GM21619 (cell line): Measurements from ENCODE around the gene TACR1.

Experiments used
- ATAC-seq: cut with Tn5 transposase; IDR thresholded peaks from one replicate; pipeline ENCODE4 v1.9.1; 2021; ENCODE audit not compliant: unreplicated experiment

The TACR1 gene

DNA sequence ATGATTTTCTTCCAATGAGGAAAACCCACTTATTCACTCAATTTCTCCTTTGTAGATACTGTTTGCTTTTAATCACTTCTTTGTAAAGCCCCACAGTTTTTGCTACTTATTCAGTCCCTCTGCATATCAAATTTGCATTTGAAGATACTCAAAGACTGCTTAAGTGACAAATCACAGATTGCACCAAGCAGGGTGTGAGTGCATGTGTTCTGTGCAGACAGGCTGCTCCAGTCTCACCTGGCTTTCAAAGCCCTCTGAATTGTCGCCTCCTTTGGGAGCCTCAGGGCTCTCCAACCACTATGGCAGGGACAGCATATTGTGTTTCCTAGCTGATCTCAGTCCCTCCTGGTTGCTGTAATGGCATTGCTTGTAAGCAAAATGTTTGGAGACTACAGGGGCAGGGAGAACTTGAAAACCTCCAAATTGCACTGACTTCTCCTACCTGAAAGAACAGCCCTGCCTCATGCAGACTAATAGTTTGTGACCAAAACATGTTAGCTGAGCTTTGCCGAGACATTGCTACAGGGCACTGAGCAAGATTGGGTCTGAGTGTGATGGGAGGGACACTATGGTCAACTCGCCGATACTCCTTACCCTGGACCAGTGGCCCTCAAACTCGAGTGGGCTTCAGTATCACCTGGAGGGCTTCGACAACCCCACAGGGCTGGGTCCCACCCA lies 144.0 kb downstream of the TACR1 start:
- no peak for ATAC-seq

DNA sequence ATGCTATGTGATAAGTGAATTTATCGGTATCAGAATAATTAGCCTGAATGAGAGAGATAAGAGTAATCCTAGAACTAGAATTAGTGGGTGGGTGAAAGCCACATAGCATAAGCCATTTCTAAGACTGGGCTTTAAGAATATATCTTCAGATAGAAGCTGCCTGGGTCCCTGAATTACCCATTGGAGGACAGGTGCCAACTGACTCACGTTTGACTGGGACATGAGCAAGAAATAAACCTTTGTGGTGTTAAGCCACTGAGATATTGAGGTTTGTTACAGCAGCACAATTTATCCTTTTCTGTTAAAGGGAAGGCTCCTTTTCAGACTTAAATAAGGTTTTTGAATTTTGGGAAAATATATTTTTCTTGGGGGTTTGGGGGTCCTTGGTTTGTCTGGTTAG lies 145.0 kb downstream of the TACR1 start:
- ATAC-seq: no peak

DNA sequence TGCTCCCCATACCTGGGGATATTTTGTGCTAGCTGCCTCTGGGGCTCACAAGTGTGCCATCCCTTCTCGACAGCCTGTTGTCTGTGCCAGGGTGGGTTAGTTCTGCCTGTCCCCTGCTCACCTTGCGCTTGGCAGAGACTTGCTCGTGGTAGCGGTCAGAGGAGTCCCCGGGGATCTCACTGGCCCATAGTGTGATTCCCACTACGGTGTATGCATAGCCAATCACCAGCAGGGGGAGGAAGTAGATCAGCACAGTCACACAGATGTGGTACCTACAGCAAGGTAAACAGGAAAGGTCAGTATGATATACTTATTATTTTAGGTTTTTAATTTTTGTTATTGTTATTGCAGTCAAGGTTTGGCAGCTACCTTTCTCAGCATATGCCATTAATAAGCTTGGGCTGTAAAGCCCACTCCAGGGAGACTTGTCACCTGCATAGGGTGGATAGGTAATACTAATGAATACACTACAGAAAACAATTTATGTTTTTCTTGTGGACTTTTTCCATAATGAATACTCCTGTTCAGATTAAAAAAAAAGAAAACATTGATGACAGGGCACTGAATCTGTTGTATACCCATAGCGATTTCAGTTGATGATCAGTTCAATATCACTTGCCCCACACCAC lies 145.7 kb downstream of the TACR1 start:
- ATAC-seq: peak; percentile 85

DNA sequence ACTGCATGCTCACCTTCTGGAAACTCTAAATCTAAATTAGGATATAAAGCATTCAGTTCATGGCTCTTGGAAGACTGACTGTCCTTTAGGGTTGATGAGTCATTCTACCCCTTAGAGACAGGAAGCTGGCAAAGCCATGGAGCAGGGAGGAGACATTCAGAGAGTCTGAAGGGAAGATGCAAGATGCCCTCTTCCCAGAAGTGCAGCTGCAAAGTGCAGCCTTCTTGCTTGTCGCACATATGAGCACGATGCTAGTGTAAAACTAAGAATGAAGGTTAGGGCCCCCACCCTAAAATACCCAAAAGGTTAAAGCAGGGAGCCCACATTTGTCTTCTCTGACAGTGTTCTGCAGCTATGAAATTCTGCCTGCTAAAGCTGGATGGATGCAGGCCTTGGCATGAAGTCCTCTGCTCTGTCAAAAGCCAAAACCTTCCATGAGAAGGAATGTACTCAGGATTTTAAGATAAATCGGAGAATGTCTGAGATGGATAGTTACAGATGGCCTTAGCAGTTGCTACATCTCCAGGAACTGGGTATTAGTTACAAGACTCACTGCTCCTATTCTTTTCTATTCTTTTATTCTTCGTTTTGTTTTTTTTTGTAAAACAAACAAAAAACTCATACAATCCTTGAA lies 151.2 kb downstream of the TACR1 start:
- ATAC-seq: no peak

DNA sequence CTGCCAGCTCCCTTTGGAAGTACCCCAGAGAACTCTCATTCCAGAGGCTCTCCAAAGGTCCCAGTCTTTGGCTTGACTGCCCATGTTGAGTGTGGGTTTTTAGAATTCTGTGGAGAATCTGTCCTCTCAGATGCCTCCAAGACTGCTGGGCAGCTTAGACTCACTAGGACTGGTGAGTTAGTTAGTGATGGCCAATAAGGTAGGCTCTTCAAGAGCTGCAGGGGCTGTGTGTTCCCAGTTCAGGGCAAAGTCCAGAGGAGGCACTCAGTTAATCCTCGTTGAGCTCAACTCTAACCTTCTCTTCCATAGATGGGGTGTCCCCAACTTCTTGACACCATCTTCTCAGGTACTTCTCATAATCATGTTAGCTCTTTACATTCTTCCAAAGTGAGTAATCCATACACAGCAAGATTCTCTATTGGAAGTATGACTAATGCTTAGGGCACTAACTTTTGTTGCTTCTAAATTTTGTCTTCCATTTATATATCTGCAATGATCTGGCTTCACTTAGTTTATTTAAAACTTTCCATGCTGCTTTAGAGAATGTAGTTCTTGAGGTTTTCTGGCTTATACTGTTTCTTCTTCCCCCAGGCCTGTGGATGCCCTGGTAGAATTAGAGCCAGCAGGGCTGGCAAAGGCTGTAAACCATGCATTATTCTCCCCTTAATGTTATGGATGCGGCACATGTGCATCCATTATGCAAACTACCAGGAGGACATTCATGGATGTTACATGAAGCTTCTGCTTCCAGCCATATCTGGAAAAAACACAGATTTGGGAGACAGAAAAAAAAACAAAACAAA lies 151.9 kb downstream of the TACR1 start:
- ATAC-seq: no peak

DNA sequence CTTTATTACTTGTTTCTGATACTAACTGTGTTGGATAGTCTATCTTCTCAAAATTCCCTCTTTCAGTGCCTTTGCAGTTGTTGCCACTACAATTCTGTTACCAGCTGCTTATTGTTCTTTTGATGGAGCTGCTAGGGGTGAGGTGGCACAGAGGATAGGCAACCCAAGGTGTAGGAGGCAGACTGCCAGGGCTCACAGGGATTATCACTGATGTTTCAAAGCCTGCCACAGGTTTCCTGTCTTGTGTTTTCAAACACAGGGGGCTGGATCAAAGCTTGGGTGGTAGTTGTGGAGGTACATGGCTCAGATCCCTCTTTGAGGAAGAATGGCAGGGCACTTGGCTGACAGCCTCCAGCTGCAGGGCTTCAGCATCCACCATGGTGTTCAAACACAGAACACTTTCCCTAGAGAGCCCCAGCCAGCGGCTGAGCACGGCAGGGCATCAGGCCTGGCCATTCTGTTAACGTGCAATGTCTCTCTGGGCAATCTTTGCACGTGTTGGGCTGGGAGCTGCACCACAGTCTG lies 153.7 kb downstream of the TACR1 start:
- ATAC-seq: no peak

DNA sequence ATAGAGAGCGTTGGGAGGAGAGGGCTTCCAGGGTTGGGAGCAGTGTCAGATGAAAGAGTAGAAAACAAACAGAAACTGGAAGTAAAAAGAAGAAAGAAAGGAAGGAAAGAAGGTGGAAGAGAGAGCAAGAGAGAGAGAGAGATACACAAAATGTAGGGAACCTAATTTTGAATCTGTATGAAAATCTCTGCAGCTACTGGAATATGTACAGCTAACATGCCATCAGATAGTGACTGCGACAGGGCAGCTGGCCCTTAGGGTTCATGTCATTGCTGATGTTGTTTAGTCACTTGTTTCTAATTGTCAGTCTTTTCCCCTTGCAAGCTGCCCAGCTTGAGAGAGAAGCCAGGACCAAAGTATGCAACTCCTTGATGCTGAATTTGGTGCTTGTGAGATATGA lies 155.0 kb downstream of the TACR1 start:
- no peak for ATAC-seq

DNA sequence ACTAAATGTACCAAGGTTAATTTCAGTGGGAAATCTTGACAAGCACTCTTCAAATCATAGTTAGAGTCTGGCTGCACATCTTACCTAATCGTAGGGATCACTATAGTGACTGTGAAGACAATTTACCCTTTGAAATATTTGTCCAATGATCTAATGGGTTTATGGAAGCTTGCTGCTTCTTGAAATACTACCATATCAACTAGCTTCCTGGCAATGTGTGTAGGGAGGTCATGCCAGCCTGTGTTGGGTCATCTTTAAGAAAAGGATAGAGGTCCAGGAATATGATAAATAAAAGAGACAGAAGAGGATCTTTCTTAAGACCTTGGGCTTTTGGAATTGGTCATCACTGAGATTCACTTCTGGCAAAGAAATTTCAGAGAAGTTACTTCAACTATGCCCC lies 156.5 kb downstream of the TACR1 start:
- no peak for ATAC-seq

DNA sequence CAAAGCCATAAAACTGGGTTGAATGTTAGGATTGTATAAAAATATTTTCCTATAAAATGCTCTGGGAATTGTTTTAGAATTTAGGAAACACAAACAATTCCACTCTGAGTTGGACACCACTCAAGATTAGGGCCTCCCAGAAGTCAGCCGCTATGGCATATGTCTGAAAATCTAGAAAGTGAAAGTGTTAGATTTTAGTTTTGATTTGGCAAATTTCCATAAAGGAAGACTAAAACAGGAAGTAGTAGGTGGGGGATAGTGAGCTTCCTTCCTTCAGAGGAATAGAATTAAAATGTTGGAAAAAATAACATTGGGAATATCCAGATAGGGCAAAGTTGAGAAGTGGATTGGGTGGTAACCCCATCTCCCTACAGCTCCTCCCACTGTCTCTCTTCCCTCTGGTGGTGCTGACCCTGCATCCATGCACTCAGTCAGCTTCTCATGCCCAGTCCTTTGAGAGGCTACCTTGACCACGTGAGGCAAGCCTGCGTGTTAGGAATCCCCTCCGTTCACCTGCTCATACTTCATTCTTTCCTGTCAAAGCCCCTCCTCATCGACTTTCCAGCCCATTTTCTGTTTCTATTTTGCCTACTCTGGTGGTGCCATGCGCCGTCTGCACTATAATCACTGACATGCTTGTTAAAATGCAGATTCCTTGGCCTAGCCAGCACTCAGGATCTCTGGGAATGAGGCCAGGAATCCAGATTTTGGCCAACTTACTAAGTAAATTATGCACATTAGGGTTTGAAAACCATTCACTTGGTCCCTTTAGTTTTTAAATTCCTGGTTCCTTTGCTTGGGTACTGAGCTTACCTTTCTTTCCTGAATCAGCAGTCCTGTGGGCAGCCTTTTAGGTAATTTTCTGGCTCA lies 157.4 kb downstream of the TACR1 start:
- no peak for ATAC-seq

DNA sequence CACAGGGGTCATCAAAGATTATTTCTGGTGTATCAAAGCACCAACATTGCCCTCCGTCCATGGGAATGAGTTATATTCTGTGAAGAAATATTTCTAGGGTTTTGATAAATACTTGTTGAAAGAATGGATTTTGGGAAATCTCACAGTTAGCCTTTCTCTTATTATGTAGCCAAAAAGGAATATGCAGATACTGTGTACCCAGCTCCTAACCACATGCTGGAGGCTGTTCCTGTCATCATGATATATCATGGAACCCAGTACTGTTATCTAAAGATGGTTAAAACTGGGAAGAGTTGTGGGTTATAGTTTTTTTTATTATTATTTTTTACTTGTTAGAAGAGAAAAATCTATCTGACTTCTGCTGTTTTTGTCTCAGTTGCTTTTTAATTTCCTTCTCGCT lies 158.1 kb downstream of the TACR1 start:
- no peak for ATAC-seq

DNA sequence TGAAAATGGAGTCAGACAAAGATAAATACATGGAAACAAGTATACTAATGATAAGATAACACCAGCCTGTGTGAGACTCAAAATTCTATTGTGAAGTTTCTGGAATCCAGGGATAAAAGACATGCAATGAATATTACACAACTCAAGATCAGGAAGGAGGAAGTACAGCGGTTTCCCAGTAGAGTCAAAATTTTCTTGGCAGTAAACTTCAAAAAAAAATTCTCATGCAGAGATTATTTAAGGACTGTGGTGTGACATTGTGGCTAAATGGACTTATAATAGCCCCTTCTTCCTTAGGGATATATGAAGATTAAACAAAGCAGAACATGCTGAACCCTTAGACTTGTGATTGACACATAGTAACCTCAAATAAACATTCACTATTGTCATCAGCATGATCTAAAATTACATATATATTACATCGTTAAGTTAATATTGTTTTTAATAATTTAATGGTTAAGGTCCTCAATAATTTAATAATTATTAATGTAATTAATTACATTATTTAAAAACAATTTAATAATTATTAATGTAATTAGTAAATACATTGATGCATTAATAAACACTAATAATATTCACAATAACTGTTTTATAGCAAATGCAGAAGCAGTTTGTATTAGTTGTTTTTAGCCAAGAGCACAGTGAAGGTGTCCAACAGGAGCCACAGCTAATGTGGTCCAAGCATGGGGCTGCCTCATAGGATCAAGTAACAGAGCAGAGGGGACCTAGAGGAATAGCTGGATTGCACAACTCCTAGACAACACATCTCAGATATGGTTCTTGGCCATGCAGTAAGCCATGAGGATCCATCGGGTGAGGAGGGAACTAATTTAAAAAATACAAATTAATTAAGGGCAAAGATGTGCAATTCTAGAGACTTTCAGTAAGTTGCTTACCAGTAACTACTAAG lies 163.6 kb downstream of the TACR1 start:
- no peak for ATAC-seq

DNA sequence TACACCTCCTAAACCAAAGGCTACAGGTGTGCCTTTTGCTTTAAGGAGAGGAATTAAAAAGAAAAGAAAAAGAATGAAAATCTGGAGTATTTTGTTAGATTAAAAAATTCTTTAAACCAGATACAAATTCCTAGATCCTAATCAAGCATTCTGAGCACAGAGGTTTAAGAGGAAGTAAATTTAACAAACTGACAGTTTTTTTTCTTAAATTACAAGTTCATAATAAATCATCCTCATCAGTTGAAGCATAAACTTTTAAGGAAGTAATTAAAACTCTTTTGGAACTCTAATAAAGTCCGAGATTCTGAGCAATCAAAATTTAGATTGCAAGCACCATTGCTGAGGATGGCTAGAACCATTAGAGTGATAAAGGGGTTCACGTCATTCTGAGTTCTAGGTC lies 165.8 kb downstream of the TACR1 start:
- no peak for ATAC-seq

DNA sequence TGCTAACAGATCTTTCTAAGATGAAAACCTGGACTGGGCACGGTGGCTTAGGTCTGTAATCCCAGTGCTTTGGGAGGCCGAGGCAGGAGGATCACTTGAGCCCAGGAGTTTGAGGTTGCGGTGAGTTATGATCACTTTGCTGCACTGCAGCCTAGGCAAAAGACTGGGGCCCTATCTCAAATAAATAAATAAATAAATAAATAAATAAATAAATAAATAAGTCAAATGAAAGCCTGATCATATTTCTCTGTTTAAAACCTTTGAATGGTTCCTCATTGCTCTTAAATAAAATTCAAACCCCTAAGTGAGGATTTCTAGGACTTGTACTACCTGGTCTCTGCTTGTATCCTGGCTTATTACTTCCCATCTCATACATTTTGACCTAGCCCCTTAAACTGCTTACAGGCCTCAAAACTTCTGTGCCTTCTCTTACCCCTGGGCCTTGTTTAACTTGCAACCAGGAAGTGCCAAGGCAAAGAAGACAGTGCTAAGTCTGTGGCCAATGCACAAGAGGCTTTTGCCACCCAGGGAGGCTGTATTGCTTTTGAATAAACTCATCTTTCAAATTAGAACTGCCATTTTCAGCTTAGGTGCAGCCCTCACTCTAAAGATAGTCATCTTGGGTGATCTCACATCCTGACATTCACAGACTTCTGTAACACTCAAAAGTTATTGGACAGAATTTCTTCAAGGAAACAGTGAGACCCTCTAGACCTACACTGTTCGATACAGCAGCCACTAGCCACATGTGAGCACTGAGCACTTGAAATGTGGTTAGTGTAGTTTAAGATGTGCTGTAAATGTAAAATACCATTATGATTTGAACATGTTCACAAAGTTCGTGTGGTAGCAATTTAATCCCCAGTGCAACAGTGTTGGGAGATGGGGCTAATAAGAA lies 167.2 kb downstream of the TACR1 start:
- ATAC-seq: no peak

DNA sequence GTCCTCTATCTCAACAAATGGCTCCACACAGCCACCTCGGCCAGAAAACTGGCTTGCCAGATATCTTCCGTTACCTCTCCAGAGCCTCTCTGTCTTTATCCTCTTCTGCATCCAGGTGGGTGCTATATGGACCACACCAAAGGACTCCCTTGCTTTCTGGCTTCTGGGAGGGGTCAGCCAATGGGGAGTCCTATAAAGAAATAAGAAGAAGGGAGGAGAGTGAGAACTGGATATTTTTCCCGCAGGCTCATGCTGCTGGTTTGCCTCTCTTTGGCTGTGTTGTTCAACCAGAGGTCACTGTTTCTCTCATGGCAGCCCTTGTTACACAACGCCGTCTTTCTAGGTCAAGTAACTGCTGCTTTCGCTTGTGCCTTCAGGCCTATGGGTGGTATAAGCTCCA lies 168.1 kb downstream of the TACR1 start:
- no peak for ATAC-seq

DNA sequence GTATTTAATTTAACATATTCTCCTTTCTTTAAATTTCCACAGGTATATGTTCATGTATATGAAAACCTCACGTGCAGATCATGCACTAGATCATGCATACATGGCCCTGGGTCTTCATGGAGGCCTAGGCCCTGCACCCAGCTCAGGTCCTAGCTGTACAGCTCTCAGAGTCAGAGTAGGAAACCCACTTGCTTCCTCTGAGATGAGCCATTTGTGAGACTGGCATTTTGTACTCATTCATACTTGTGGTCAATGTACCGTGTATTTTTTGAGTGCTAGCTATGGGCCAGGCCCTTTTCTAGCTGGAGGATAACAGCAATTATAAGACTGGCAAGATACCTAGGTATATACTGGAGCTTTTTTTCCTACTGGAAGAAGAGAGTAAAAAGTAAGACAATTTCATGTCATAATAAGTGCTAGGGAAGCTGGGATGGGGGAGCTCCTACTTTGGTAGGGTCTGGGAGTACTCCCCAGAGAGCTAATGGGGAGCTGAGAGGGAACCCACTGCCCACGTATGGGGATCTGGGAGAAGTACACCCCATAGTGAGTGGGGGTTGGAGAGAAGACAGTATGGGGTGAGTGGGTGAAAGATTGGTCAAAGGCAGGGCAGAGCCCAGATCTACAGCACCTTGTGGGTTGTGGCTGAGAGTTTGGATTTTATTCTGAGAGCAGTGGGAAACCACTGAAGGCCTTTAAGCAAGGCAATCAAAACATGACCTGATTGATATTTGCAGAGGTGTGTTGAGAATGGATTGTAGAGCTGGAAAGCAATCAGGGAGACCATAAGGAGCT lies 168.9 kb downstream of the TACR1 start:
- no peak for ATAC-seq

DNA sequence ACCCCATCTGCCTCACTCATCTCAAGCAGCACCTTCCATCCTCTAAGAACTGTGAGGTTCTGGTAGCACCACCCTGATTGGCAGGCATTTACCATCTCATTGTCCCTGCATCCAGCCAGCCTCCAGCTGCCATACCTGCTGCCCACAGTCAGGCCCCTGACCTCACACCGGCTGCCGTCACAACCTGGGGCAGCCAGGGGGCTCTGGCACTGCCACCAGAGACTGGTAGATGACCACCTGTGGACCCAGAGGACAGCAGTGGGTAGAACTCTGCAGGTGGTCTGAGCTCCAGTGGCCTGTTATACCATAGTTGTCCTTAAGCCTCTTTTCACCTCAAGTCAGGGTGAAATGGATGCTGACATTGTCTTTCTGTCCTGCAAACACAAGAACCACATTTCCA lies 171.4 kb downstream of the TACR1 start:
- ATAC-seq: no peak

DNA sequence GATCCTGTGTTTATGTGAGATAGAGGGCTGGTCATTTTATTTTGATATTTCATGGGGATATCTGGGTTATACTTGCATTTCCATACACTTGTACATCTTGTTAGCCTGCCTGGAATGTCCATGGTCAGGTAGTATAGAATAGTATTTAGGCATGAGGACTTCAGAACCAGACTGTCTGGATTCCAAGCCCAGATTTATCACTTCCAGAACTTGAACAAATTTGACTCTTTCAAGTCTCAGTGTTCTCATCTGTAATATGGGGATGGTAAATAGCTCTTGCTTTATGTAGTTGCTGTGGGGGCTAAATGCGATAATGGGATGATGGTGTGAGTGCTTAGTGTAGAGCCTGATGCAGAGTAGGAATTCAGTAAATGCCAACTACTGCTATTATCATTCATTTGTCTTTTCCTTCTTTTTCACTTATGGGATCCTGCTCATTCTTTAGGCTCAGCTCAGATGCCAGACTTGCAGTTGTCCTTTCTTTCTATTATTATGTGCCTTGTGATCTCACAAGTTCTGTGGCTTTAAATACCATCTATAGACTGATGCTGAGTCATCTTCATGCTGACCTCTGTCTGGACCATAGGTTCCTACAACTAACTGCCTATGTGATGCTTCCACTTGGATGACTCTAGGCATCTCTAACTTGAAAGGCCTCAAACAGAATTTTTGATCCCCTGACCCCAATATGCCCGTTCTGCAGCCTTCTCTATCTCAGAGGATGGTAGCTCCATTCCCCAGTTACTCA lies 173.5 kb downstream of the TACR1 start:
- no peak for ATAC-seq
